A673 (cell line): ENCODE measurements around the gene RHOC. TPM values are rescaled to one million over a fixed set of nuclear protein-coding genes. Genes with fewer than 3 reads are reported as not detected.

ENCODE experiments used
- BruUV-seq: library from RNA; stranded (reverse); fragments of 400-500 nt; replicated peaks from 2 replicates; lab custom pipeline; 2021; lab: Mats Ljungman, UMichigan
- CTCF ChIA-PET: fragments of 300-600 bp; sonication (Branson Sonifier 250); formaldehyde crosslinking; loops from one replicate; lab custom pipeline; 2022; ENCODE audit warnings: antibody characterized with exemption; lab: Charles Lee
- POLR2A ChIA-PET: fragments of 300-600 bp; sonication (Branson Sonifier 250); formaldehyde crosslinking; loops from one replicate; lab custom pipeline; 2022; ENCODE audit warnings: antibody characterized with exemption; ENCODE audit not compliant: low non-redundant PET; lab: Charles Lee
- DNase-seq: peaks from one replicate; pipeline ENCODE4 v3.0.0-alpha.2; 2015; ENCODE audit warnings: low spot score
- H3K27ac ChIP-seq: fragments of 200-600 bp; sonication (generic); 2 replicates; pipeline ENCODE4 v1.5.1; 2016; ENCODE audit warnings: mixed run types, low read depth, mild to moderate bottlenecking, mixed read lengths, antibody characterized with exemption, low read length; ENCODE audit not compliant: poor library complexity, severe bottlenecking
- H3K27me3 ChIP-seq: fragments of 200-600 bp; sonication (generic); replicated peaks from 2 replicates; pipeline ENCODE4 v1.6.1; 2017; ENCODE audit warnings: mixed run types, low read depth, mild to moderate bottlenecking, mixed read lengths, antibody characterized with exemption, low read length; ENCODE audit not compliant: insufficient read depth, poor library complexity
- H3K36me3 ChIP-seq: fragments of 200-600 bp; sonication (generic); 2 replicates; pipeline ENCODE4 v1.6.1; 2016; ENCODE audit warnings: mixed run types, mild to moderate bottlenecking, mixed read lengths, antibody characterized with exemption, low read length; ENCODE audit not compliant: insufficient read depth, poor library complexity, severe bottlenecking
- H3K4me1 ChIP-seq: fragments of 200-600 bp; sonication (generic); 2 replicates; pipeline ENCODE4 v1.6.1; 2017; ENCODE audit warnings: mixed run types, mild to moderate bottlenecking, mixed read lengths, antibody characterized with exemption, low read length; ENCODE audit not compliant: insufficient read depth, poor library complexity, severe bottlenecking
- H3K4me3 ChIP-seq: fragments of 200-600 bp; sonication (generic); 2 replicates; pipeline ENCODE4 v1.5.1; 2016; ENCODE audit warnings: low read depth, mixed run types, mild to moderate bottlenecking, mixed read lengths, low read length; ENCODE audit not compliant: poor library complexity, severe bottlenecking
- H3K9me3 ChIP-seq: fragments of 200-600 bp; sonication (generic); 2 replicates; pipeline ENCODE4 v1.6.1; 2016; ENCODE audit warnings: mixed run types, low read depth, mild to moderate bottlenecking, mixed read lengths, antibody characterized with exemption, low read length; ENCODE audit not compliant: poor library complexity, severe bottlenecking
- EZH2 ChIP-seq: fragments of 200-600 bp; sonication (generic); IDR thresholded peaks from 2 replicates; pipeline ENCODE4 v1.6.1; 2017; ENCODE audit warnings: borderline replicate concordance, low read depth, mild to moderate bottlenecking, mixed read lengths, antibody characterized with exemption, low read length; ENCODE audit not compliant: poor library complexity, severe bottlenecking
- intact Hi-C: fragments of 100-400 bp; cut with micrococcal nuclease; formaldehyde crosslinking; loops from one replicate; pipeline ENCODE4 v1.10.0; 2022; ENCODE audit not compliant: unreplicated experiment
- total RNA-seq: library from RNA; stranded (reverse); gene quantifications from 2 replicates; pipeline ENCODE4 v1.2.3, GENCODE V29; 2021
- TF ChIP-seq, protein P1 (sequence below): fragments of 300-800, 200-600 bp; sonication (generic); conservative IDR thresholded peaks from 2 replicates; pipeline ENCODE4 v1.5.1; 2017; ENCODE audit warnings: low read depth, mild to moderate bottlenecking, antibody characterized with exemption, low read length, moderate library complexity, mixed read lengths

The RHOC gene
- total RNA-seq, 1 experiment from 2014 or later = 54.3 TPM

DNA sequence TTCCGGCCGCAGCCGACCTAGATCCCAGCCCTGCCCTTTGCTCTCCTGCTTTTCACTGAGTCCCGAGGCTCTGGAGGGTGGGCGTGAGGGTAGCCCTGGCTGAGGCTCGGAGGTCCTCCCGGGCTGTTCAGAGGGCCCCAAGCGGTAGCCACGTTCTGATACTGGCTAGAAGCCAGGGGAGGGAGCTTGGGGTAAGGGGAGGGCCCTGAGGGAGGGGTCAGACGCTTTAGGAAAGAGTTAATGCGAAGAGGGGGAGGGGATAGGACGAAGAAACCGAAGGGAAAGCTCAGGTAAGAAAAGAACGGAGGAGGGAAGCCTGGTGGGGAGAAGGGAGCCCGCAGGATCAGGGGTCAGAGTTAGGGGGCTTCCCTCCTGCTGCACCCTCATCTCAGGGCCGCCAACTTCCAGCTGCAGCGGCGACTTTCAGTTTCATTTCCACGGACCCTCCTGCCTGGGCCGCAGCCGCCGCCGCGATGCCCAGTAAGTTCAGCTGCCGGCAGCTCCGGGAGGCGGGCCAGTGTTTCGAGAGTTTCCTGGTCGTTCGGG is 32.4 kb downstream of the RHOC start, which contains the start of gene MOV10:
MOV10 (plus strand) TSS at position 220 of the 546 bp plus-strand sequence; CDS start at position 474, 254 bp downstream.
- BruUV-seq = no TSS peak

GRCh38 chr1:112673592-112674439 is 33.1 kb downstream of the RHOC start:
- peak; percentile 38 for DNase-seq
- H3K4me1 ChIP-seq = peaks cover 16% of the 10 kb centered on the region
- CTCF ChIA-PET = interaction anchor here (0.6 to 1.4 kb wide), 2 partner anchors 22 to 283 kb away, joined by 3 read pairs; no protein-coding TSS in a partner anchor
- TF ChIP-seq, protein P1, sequence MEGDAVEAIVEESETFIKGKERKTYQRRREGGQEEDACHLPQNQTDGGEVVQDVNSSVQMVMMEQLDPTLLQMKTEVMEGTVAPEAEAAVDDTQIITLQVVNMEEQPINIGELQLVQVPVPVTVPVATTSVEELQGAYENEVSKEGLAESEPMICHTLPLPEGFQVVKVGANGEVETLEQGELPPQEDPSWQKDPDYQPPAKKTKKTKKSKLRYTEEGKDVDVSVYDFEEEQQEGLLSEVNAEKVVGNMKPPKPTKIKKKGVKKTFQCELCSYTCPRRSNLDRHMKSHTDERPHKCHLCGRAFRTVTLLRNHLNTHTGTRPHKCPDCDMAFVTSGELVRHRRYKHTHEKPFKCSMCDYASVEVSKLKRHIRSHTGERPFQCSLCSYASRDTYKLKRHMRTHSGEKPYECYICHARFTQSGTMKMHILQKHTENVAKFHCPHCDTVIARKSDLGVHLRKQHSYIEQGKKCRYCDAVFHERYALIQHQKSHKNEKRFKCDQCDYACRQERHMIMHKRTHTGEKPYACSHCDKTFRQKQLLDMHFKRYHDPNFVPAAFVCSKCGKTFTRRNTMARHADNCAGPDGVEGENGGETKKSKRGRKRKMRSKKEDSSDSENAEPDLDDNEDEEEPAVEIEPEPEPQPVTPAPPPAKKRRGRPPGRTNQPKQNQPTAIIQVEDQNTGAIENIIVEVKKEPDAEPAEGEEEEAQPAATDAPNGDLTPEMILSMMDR = peak; percentile 44
- TF ChIP-seq EZH2 = no peak
- no peaks in the 10 kb centered on the region for H3K27me3 ChIP-seq
- peak overlapping the region; percentile 84 for H3K4me3 ChIP-seq
- POLR2A ChIA-PET = interaction anchor here (0.6 kb wide), 1 partner anchor 46 kb away, joined by 4 read pairs; no protein-coding TSS in a partner anchor
- peak overlapping the region; percentile 92 for H3K27ac ChIP-seq
- peaks cover 22% of the 10 kb centered on the region for H3K36me3 ChIP-seq
- intact Hi-C loops = loop anchor here (10.0 kb wide), 1 partner anchor 49 kb away; no protein-coding TSS in a partner anchor
- no TSS peak for BruUV-seq
- H3K9me3 ChIP-seq = no peaks in the 10 kb centered on the region

More for the DNA sequence above, 32.4 kb downstream of the RHOC start, which contains the start of gene MOV10:
- peak within 1 kb of the TSS; percentile 92 for H3K27ac ChIP-seq
- H3K4me3 ChIP-seq = peak within 1 kb of the TSS; percentile 84
- intact Hi-C loops = loop anchor here (10.0 kb wide), 1 partner anchor 50 kb away; no protein-coding TSS in a partner anchor
- no peaks in the 10 kb centered on the region for H3K9me3 ChIP-seq
- TF ChIP-seq, protein P1 = no peak
- TF ChIP-seq EZH2 = no peak
- peaks cover 15% of the 10 kb centered on the region for H3K36me3 ChIP-seq
- ChIA-PET POLR2A (interaction anchor here (0.6 kb wide), 1 partner anchor 47 kb away, joined by 4 read pairs; no protein-coding TSS in a partner anchor), CTCF (interaction anchor here (1.2 to 1.4 kb wide), 2 partner anchors 173 to 283 kb away, joined by 3 to 4 read pairs; no protein-coding TSS in a partner anchor)
- H3K4me1 ChIP-seq = peaks cover 16% of the 10 kb centered on the region
- peak; percentile 84 for DNase-seq
- H3K27me3 ChIP-seq = no peaks in the 10 kb centered on the region

DNA sequence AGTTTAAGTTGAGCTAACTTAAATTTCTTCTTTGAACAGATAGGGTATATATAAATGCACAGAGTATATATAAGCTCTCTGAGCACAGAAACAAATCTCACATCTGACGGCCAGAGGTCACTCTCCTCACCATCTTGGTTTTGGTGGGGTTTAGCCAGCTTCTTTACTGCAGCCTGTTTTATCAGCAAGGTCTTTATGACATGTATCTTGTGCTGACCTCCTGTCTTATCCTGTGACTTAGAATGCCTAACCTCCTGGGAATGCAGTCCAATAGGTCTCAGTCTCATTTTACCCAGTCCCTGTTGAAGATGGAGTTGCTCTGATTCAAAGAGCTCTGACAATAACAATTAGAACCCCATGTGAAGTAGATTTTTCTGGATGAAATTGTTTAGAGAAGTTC is 34.1 kb downstream of the RHOC start:
- BruUV-seq = no TSS peak
- Histone ChIP-seq H3K4me3 (no peak overlapping the region), H3K9me3 (no peaks in the 10 kb centered on the region), H3K27me3 (no peaks in the 10 kb centered on the region), H3K4me1 (peaks cover 16% of the 10 kb centered on the region), H3K36me3 (peaks cover 32% of the 10 kb centered on the region), H3K27ac (no peak overlapping the region)
- ChIA-PET CTCF (no interaction called here), POLR2A (interaction anchor here (0.6 kb wide), 1 partner anchor 32 kb away, joined by 4 read pairs; no protein-coding TSS in a partner anchor)
- no peak for DNase-seq
- intact Hi-C loops = loop anchor here (10.0 kb wide), 1 partner anchor 48 kb away; no protein-coding TSS in a partner anchor
- TF ChIP-seq EZH2 = no peak
- TF ChIP-seq, protein P1 = no peak
